ENCODE measurements around the gene CALML3.

DNA sequence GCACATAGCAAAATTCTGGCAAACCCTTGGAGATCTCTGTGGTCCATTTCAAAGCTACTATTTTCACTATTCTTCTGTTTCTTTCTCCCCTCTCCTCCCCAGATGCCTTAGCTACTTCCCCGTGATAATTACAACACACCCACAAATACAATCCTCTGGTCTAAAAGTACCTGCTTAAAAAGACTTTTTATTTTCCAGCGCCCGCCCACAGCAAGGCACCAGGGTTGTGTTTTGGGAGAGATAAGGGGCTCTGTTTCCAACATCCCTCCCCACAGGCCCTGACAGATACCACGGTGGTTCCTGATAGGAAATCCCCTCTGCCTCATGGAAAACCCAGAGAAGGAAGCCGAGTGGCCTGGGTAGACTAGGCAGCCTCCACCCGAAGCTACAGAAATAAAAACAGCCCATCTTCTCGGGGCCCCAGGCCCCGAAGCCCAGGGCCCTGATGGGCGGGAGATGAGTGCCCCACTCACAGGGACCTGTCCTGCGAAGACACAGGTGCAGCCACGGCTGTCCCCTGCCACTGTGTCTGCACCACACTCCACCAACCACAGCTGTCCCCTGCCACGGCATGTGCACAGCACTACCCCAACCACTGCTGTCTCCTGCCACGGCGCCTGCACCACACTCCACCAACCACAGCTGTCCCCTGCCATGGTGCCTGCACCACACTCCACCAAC lies 45.1 kb upstream of the CALML3 start:
- TF ChIP-seq SP1 (IDR thresholded peaks at IDR 0.05; ENCODE audit: low read depth, low read length) = no peak
- no peak for TF ChIP-seq DPF2 (IDR thresholded peaks at IDR 0.05)
- TF ChIP-seq ETV6 (conservative IDR thresholded peaks at IDR 0.05 in 1 of 2, IDR thresholded peaks at IDR 0.05 in 1 of 2; ENCODE audit: borderline replicate concordance in 1 of 2, low read depth in 1 of 2) = no peak
- TF ChIP-seq, protein P1, sequence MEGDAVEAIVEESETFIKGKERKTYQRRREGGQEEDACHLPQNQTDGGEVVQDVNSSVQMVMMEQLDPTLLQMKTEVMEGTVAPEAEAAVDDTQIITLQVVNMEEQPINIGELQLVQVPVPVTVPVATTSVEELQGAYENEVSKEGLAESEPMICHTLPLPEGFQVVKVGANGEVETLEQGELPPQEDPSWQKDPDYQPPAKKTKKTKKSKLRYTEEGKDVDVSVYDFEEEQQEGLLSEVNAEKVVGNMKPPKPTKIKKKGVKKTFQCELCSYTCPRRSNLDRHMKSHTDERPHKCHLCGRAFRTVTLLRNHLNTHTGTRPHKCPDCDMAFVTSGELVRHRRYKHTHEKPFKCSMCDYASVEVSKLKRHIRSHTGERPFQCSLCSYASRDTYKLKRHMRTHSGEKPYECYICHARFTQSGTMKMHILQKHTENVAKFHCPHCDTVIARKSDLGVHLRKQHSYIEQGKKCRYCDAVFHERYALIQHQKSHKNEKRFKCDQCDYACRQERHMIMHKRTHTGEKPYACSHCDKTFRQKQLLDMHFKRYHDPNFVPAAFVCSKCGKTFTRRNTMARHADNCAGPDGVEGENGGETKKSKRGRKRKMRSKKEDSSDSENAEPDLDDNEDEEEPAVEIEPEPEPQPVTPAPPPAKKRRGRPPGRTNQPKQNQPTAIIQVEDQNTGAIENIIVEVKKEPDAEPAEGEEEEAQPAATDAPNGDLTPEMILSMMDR (IDR thresholded peaks at IDR 0.05 in 2 of 3, conservative IDR thresholded peaks at IDR 0.05 in 1 of 3; ENCODE audit: control insufficient read depth in 2 of 3, extremely low read depth in 1 of 3, insufficient read depth in 1 of 3, low read depth in 3 of 3, low read length in 3 of 3) = no peak

All from GM12878 (cell line).